Stimulated activated CD8-positive, alpha-beta memory T cell treated with anti-CD3 and anti-CD28 coated beads, Interleukin-7, amount 100 ng/mL, for 24 hours (primary cell): ENCODE measurements around the gene CSNK1D.

Experiments
- DNase-seq: peaks from one replicate; pipeline ENCODE4 v3.0.0-alpha.2; 2020; ENCODE audit warnings: low read depth

Gene CSNK1D

DNA sequence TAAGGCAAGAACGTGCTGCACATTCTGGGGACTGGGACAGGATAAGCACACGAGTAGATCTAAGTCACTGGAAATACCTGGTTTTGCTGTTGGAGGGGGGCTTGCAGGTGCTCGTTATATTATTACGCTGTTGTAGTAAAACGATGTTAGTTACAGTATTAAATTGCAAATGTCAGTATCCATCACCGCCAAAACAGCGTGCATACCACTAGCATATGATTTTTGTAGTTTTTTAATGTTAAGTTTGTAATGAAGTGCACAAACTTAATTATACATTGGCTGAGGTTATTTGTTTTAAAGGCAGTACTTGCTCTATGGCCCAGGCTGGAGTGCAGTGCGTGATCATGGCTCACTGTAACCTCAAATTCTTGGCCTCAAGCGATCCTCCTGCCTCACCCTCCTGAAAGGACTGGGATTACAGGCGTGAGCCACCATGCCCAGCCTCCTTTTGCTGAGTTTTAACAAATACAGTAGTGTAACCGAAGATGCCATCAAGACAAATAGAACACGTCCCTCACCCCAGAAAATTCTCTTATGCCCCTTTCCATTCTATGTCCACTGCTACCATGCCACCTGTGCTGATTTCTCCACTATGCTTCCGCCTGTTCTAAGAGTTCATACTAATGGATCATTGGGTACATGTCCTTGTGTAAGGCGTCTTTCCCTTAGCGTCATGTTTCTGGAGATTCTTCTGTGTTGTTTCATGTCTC lies 20.7 kb upstream of the CSNK1D start:
- no peak for DNase-seq

GRCh38 chr17:82292251-82293154 lies 19.0 kb upstream of the CSNK1D start:
- DNase-seq = peak; percentile 82

DNA sequence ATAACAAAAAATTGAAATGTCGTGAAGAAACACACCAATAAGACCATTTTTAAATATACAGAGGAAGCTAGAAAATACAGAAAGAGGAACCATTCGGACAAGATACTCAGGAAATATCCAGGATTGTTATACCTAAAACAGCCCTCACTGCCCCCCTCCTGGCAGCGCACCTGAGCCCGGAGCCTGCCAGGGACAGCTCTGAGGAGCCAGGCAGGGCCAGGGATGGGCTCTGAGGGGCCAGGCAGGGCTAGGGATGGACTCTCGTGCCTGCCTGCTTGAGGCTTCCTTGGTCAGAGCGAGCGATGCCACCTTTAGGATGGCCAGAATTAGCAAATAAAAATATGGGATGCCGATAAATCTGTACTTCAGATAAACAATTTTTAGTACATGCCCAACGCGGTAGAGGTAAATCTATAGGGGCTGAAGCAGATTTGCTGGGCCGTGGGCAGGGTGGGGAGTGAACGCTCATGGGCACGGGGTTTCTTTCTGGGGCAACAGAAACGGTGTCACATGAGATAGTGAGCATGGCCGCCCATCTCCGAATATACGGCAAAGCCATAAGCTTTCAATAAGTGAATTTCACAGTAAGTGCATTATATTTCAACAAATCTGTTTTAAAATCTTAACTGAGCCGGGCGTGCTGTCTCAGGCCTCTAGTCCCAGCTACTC lies 18.2 kb upstream of the CSNK1D start:
- no peak for DNase-seq

DNA sequence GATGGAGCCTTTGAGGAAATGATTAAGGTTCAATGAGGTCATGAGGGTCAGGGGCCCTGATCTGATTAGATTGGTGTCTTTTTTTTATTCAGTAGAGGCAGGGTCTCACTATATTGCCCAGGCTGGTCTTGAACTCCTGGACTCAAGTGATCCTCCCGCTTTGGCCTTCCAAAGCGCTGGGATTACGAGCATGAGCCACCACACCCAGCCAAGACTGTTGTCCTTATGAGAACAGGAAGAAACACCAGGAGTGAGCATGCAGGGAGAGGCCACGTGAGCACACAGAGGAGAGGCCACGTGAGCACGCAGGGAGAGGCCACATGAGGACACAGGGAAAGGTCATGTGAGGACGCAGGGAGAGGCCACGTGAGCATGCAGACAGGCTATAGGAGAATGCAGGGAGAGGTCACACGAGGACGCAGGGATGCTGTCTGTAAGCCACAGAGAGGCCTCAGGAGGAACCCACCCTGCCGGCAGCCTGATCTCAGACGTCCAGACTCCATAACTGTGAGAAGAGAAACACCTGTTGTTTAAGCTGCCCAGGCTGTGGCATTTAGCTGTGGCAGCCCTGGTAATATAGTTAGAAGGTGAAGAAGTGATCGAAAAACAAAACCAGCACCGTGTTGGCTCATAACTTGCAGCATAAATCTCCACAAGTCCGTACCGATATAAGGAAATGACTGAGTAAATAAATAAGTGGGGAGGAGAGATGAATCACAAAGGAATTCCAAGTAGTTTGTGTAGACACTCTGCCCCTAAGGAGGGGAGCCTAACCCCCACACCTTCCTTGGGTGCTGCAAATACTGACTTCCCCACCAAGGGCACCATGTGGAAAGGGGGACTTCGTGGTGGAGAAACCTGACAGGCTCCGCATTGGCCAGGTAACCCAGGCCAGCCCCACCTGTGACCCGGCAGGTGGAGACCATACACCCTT lies 14.6 kb upstream of the CSNK1D start:
- DNase-seq = no peak

GRCh38 chr17:82287013-82287867 lies 13.7 kb upstream of the CSNK1D start:
- DNase-seq = no peak

GRCh38 chr17:82285141-82285540 lies 11.6 kb upstream of the CSNK1D start:
- no peak for DNase-seq

- no peak for DNase-seq
Observed at GRCh38 chr17:82283208-82283749, 9.8 kb upstream of the CSNK1D start.

GRCh38 chr17:82282239-82283207 lies 9.0 kb upstream of the CSNK1D start:
- DNase-seq = no peak

- DNase-seq = no peak
Observed at GRCh38 chr17:82281502-82282238, 8.2 kb upstream of the CSNK1D start.

DNA sequence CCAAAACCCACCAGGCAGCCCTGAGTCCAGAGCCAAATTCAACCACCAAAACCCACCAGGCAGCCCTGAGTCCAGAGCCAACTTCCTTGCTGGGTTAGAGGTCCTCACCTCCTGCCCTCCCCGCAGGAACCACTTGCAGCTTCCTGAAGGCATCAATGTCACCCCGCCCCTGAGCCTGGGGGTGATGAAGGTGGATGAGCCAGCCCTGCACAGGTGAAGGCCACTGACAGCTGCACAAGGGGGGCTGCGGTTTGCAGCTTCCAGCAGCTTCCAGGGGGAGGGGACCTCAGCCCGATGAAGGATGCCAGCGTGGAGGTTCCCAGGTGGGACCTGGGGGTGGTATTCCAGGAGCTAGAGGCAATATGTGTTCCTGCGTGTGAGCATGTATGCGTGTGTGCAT lies 7.6 kb upstream of the CSNK1D start:
- DNase-seq = no peak

GRCh38 chr17:82280537-82280936 lies 7.0 kb upstream of the CSNK1D start:
- no peak for DNase-seq

DNA sequence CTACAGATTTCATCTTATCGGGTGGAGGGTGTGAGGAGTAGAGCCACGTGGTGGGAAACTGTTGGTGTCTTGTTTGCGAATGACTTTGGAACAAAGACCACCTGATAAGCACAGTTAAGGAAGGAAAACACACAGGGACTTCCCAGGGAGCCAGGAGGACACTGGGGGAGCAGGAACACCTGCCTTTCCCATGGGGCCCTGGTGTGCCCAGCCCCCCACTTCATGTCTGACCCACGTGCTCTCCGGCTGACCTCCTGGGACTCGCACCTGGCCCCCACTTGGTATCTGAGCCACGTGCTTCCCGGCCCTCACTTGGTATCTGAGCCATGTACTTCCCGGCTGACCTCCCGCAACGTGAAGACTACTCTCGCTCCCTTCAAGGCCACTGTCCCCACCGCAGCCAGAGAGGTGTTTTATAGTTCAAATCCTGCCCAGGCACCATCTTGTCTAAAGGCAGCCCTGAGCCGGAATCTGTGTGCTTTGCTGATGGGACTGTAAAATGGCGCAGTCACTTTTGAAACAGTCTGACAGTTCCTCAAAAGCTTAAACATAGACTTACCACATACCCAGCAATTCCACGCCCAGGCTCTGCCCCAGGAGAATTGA lies 5.4 kb upstream of the CSNK1D start:
- no peak for DNase-seq

- DNase-seq = no peak
Observed at GRCh38 chr17:82278308-82278707, 4.8 kb upstream of the CSNK1D start.

DNA sequence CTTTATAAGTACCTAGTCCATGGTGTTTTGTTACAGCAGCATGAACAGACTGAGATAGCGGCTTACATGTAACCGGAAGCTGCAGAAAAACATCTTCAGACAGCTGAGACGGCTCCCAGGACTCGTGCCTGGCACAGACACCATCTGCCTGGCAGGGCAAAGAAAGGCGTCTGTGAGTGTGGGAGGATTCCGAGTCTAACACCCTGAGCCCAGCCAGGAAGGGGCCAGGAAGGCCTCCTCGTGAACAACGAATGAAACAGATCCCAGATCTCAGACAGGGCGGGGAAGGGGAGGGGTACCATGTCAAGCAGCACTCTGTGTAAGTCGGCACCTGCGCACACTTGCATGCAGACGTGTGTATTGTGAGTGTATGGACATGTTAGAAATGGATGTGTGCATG lies 4.4 kb upstream of the CSNK1D start:
- DNase-seq = no peak

DNA sequence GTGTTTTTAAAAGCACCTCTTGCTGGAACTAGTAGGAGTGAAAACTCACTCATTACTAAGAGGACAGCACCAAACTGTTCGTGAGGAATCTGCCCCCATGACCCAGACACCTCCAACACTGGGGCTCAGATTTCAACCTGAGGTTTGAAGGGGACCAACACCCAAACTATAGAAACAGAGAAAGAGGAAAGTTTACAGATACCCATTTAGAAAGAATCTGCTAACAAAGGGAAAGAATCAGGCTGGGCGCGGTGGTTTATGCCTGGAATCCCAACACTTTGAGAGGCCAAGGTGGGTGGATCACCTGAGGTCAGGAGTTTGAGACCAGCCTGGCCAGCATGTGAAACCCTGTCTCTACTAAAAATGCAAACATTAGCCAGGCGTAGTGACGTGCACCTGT lies 3.4 kb upstream of the CSNK1D start:
- no peak for DNase-seq

GRCh38 chr17:82275326-82275725 lies 1.8 kb upstream of the CSNK1D start:
- DNase-seq = no peak

DNA sequence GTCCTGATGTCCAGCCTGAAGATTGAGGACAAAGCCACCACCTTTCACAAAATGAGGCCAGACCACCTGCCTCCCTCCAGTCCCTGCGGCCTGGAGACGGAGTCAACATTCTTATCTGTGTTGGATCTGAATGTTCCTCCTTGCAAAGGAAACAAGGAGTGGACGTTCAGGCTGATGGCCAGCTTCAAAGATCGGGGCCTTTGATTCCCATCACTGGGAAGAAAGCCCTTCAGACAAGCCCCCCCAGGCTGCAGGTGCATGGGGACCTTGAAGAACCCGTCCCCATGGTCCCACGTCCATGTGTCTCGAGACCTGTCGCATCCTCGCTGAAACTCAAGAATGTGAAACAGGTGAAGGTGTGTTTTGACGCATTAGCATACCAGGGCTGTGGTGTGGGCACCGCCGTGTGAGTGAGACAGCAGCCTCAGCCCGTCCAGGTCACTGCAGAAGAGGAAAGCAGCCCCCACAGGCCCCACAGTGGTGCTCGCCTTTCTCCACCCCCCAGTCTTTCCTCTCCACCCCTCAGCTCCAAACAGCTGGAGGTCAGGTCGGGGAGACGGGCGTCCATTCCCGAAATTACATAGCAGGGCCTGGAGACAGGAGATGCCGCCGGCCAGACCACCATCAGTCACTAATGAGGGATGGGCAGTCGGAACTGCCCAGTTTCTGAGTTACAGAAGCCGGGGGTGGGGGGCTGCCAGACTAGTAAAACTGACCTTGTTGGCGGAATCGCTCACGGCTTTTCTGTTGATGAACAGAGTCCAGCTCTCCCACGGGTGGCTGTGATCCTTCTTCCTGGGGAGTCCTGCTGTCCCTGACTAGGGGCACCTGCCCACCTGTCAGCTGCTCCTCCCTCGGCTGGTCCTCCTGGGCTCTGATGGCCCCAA lies 877 bp upstream of the CSNK1D start:
- DNase-seq = no peak
